CD4-positive, alpha-beta T cell treated with Interleukin-6 at 100 ng/mL for 8 hours (primary cell): ENCODE data around the gene AP4E1.
"Not testable (repeated sequence)": the region's sequence is repeated elsewhere in the genome, so short reads cannot be mapped to it uniquely, and the experiment has no call there.

Experiments used
- DNase-seq: peaks from one replicate; pipeline ENCODE4 v3.0.0-alpha.2; 2020; ENCODE audit warnings: mixed read lengths, low spot score

AP4E1 gene

DNA sequence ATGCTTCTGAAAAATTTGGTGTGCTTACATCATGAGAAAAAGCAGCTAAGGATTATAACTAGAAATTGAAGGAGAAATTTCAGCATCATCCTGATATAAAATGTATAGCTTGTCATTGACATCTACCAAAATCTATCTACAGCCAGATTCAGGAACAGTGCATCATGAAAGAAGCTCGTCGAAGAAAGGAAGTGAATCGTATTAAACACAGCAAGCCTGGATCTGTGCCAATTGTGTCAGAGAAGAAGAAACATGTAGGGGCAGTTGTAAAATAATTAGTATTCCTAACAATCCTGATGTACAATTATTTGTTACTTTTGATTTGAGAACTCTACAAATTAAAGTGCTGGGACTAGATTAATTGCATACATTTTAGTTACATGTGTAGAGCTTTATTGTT is 37.2 kb downstream of the AP4E1 start:
- DNase-seq, result no peak

DNA sequence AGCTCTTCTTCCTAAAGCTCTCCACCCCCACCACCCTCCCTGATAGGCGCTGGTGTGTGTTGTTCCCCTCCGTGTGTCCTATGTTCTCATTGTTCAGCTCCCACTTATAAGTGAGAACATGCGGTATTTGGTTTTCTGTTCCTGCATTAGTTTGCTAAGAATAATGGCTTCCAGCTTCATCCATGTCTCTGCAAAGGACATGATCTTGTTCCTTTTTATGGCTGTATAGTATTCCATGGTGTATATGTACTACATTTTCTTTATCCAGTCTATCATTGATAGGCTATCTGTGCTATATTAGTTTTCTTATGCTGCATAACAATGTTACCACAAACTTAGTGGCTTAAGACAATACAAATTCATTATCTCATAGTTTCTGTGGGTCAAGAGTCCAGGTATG is 42.3 kb downstream of the AP4E1 start:
- not testable (repeated sequence) for DNase-seq

DNA sequence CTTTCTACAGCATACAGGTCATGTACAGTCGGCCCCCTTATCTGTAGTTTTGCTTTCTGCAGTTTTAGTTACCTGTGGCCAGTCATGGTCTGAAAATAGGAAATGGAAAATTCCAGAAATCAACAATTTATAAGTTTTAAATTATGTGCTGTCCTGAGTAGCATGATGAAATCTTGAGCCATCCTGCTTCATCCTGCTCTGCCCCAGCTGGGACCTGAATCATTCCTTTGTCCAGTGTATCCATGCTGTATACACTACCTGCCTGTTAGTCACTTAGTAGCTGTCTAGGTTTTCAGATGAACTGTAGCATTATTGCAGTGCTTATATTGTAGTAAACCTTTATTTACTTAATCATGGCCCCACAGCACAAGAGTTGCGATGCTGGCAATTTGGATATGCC is 44.8 kb downstream of the AP4E1 start:
- no peak for DNase-seq

DNA sequence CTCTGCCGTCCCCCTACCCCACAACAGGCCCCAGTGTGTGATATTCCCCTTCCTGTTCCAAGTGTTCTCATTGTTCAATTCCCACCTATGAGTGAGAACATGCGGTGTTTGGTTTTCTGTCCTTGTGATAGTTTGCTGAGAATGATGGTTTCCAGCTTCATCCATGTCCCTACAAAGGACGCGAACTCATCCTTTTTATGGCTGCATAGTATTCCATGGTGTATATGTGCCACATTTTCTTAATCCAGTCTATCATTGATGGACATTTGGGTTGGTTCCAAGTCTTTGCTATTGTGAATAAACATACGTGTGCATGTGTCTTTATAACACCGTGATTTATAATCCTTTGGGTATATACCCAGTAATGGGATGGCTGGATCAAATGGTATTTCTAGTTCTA is 46.4 kb downstream of the AP4E1 start:
- not testable (repeated sequence) for DNase-seq

DNA sequence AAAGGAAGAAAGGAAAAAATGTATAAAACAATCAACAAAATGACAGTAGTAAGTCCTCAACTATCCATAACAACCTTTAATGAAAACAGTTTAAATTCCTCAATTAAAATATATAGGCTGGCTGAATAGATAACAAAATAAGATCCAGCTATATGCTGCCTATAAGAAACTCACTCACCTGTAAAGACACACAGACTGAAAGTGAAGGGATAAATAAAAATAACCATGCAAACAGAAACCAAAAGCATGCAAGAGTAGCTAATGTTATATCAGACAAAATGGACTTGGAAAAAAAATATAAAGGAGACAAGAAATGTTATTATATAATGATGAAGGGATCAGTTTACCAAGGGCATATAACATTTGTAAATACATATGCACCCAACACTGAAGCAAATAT is 51.2 kb downstream of the AP4E1 start:
- DNase-seq, result no peak

DNA sequence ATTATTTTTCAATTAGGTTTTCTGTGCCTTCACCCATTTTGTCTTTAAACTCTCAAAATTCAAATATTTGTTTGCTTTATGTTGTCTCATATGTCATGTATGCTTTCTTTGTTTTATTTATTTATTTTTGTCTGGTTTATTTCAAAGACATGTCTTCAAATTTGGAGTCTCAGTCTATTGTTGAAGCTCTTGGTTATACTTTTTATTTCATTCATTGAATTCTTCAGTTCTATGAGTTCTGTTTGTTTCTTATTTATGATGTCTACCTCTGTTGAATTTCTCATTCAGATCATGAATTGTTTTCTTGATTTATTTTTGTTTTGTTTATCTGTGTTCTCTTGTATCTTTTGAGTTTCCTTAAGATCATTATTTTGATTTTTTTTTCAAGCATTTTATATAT is 55.6 kb downstream of the AP4E1 start:
- no peak for DNase-seq

DNA sequence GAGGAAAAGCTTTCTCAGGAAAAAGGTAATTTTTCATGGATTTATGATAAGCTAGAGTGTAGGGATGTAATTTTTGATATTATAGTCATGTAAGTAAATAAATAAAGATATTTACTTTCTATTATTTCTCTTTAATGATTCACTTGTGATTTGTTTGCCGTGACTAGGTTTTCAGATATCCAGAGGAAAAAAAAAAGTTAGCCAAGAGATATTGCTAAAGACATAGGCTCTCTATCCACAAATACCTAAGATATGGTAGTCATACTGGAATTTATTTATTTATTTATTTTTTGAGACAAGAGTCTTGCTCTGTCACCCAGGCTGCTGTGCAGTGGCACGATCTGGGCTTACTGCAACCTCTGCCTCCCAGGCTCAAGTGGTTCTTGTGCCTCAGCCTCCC is 59.9 kb downstream of the AP4E1 start:
- DNase-seq, result no peak

DNA sequence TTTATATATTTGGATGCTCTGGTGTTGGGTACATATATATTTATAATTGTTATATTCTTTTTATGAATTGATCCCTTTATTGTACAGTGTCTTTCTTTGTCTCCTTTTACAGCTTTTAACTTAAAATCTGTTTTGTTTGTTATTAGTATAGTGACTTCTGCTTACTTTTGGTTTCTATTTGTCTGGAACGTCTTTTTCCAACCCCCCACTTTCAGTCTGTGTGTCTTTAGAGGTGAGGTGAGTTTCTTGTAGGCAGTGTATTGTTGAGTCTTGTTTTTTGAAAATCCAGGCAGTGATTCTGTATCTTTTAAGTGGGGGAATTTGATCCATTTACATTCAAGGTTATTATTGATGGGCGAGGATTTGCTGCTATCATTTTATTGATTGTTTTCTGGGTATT is 62.0 kb downstream of the AP4E1 start:
- DNase-seq, result no peak

DNA sequence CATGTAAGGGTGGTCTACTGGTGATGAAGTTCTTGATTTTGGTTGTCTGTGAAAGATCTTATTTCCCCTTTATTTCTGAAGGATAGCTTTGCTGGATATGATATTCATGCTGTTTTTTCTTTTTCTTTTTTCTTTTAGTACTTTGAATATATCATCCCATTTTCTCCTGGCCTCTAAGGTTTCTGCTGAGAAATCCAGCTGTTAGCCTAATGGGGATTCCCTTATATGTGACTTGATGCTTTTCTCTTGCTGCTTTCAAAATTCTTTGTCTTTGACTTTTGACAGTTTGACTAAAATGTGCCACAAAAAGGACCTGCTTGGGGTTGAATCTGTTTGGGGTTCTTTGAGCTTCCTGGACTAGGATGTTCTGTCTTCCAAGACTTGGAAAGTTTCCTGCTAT is 62.6 kb downstream of the AP4E1 start:
- no peak for DNase-seq

DNA sequence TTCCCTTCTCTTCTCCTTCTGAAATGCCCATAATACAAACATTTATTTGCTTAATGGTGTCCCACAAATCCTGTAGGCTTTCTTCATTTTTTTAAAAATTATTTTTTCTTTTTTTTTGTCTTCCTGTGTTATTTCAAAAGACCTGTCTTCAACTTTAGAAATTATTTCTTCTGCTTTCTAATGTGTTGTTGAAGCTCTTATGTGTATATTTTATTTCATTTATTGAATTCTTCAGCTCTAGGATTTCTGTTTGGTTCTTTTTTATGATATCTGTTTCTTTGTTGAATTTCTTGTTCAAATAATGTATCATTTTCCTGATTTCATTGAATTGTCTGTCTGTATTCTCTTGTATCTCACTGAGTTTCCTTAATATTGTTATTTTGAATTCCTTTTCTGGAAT is 63.1 kb downstream of the AP4E1 start:
- DNase-seq, result no peak

DNA sequence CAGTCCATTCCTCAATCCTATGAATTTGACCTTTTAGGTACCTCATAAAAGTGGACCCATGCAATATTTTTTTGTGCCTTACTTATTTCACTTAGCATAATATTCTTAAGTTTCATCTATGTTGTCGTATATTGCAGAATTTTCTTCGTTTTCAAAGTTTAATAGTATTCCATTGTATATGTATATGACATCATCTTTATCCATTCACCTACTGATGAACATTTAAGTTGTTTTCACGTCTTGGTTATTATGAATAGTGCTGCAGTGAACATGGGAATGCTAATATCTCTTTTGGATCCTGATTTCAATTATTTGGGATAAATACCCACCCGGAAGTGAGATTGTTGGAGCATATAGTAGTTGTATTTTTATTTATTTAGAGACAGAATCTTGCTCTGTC is 65.1 kb downstream of the AP4E1 start:
- no peak for DNase-seq

DNA sequence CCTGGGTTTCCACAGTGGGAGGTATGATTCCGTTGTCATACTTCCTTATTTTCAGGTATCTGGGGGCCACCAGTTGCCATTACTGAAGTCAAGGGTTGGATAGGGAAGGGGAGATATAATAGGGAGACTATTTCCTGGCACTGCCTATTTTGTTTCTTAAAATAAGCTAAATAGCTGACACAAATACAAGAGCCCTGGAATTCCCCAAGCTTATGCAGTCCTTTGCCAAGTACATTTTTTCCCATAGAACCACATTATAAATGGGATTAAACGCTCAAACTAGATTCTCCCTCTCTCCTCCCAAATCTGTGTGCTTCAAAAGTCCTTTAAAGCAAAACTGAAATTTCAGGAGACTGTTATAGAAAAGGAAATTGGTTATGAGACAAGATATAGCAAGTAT is 68.7 kb downstream of the AP4E1 start:
- no peak for DNase-seq

DNA sequence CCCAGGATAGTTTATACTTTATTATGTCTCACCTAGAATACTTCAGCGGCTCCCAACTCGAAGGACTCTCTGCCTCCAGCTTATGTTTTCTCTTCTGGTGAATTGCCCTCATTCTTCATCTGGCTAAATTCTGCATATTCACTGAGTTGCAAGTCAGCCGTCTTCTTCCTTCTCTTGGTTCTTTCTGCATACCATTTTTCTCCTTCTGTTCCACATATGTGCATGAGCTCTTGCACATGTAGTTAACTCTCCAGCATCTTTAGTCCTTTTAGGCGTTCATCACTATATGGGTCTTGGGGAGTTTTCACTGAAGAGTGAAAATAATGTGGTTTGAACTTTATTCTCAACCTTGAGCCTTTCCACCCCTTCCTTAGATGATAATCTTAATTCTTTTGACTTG is 70.1 kb downstream of the AP4E1 start:
- DNase-seq, result no peak

DNA sequence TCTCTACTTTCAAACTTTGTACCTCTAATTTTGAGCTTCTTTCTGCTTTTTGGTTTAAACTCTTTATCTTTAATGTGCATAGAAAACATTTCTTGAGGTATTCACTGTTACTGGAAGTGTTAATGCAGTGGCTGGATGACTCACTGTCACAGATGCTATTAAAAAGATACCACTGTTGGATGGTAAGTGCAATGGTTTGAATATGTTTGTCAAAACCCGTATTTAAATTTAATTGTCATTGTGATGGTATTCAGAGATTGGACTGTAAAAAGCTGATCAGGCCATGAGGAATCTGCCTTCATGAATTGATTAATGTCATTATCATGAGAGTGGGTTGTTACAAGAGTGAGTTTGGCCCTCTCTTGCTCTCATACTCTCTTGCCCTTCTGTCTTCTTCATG is 70.6 kb downstream of the AP4E1 start:
- DNase-seq, result no peak

DNA sequence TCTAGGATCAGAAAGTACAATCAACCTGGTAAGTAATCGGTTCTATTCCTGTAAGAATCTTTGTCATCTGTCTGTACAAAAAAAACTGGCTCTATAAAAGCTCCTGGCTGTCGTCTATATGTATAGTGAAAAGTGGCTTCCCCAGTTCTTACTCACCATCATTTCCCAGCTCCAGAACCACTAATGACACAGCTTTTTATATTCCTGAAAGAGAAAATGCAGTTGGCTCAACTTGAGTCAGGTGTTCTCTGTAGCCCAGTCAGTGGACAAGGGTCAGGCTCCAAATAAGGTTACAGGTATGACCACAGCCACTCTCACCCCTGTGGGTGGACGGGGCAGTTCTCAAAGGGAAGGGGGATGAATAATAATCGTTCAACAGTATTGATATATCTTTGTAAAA is 85.1 kb downstream of the AP4E1 start:
- DNase-seq, result no peak

DNA sequence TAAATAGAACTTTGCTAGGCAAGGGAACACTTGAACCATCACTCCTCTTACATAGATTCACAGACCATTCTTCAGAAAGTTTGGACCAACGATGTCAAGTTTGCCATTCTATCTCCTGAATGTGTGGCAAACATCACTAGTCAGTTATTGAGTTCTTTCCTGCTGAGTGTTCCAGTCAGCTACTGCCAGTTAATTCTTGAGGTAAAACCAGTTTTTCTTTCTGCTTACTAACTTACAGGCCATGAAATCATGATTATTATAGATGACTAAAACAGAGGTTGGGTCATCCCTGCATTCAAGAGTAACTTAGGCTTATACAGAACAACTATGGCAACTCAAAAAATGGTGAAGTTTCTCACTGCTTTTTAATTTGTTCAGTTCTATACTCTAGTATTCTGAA is 88.2 kb downstream of the AP4E1 start:
- no peak for DNase-seq

DNA sequence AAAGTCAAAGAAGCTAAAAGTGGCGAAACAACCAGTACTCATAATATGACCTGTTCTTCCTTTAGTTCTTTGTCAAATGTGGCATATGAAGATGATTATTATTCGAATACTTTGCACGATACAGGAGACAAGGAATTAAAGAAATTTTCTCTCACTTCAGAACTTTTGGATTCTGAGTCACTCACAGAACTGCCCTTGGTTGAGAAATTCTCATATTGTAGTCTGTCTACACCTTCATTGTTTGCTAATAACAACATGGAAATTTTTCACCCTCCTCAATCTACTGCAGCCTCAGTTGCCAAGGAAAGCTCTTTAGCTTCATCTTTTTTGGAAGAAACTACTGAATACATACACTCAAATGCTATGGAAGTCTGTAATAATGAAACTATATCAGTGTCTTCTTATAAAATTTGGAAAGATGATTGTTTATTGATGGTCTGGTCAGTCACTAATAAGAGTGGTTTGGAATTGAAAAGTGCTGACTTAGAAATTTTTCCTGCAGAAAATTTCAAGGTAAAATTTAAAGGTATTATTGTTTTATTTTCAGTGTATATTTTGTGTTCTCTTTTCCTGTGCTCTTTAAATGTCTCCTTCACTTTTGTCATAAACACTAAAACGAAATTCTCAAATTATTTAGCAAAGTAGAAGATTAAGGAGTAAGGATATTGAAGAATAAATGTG is 89.0 kb downstream of the AP4E1 start:
- no peak for DNase-seq

DNA sequence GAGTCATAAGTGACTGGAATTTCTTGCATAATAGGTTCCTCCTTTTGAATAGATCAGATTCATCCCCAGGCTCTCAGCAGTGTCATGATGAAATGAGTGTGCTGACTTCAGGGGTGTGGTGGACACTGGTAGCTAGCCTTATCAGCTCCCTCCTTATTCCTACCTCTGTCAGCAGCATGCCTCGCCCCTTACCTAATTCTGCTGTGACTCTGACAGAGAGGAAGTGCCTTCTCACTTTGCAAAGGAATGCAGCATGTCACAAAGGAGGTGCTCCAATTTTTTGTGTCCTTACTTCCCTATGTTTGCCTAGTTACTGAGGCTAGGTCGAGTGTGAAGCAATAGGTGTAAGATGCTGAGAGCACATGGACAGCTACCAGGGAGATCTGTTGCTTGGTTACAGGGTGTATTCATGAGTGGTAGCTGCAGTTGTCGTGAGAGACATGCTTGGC is 95.6 kb downstream of the AP4E1 start:
- no peak for DNase-seq

DNA sequence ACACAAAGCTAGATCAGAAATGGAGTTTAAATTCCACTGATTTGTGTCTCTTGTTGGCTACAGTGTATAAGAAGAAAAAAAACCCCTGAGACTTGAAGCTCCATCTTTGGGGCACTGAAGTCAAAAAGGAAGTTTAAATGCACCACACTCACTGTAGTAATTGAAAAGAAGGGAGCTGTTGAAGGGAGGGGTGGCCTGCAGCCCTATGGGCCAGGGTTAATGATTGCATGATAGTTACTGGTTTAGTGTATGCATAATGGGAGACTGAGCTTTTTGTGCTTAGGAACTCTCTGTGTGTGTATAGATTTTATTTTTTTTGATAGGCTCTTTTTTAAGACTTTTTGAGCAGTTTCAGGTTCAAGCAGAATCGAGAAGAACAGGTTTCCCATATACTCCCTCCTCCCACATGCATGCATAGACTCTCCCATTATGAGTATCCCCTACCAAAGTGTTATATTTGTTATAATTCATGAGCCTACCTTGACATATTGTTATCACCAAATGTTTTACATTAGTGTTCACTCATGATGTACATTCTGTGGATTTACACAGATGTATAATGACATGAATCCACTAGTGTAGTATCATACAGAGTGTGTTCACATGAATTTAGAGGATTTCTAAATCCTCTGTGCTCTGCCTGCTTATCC is 98.0 kb downstream of the AP4E1 start:
- DNase-seq, result no peak

DNA sequence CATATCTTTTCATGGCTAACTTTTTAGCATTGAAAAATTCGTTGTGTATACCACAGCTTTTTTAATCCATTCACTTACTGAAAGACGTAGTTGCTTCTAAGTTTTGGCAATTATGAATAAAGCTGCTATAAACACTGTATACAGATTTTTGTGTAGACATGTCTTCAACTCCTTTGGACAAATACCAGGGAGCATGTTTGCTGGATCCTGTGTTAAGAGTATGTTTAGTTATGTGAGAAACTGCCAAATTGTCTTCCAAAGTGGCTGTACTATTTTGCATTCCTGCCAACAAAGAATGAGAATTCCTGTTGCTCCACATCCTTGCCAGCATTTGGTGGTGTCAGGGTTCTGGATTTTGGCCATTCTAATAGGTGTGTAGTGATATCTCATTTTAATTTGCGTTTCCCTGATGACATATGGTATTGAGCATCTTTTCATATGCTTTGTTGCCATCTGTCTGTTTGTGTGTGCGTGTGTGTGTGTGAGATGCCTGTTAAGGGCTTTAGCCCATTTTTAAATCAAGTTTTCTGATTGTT is 98.7 kb downstream of the AP4E1 start:
- no peak for DNase-seq

DNA sequence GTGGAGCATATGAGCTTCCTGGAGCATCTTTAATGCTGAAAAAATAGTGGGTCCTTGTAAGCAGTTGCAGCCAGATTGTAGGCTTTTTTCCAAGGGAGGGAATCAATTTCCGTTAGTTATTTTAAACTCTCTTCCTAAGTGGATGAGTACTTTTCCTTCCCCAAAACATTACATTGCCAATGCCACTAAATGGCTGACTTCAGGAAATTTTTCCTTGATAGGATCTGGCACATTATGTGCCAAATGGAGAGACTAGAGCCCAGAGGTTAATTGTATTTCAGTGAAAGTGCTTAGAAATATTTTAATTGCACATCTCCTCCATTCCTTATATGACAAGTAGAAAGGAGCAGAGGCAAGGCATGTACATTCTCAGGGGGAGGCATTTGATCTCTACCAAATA is 102.7 kb downstream of the AP4E1 start:
- DNase-seq, result no peak

DNA sequence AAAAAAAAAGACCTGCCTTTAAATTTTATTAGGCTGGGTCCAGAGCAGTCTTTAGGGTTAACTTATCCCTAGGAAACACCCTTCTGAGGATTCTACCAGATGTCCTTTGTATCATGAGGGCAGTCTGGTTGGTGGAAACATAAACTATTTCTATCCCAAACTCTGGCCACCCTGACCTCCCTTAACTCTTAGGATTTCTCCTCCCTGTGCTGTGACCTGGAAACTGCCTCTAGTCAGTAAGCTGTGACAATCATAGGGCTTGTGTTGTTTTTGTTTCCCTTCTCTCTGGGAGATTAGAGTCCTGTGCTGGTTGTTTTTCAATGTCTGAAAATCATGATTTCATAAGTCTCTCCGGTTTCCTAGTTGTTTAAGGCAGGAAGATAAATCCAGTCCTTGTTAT is 108.1 kb downstream of the AP4E1 start:
- DNase-seq, result no peak

DNA sequence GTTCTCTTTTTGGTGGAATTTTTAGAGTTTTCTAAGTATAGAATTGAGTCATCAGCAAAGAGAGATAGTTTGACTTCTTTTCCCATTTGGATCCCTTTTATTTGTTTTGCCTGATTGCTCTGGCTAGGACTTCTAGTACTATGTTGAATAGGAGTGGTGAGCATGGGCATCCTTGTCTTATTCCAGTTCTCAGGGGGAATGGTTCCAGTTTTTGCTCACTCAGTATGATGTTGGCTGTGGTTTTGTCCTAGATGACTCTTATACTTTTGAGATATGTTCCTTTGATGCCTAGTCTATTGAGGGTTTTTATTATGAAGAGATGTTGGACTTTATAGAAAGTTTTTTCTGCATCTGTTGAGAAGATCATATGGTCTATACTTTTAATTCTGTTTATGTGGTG is 113.7 kb downstream of the AP4E1 start:
- DNase-seq, result no peak

DNA sequence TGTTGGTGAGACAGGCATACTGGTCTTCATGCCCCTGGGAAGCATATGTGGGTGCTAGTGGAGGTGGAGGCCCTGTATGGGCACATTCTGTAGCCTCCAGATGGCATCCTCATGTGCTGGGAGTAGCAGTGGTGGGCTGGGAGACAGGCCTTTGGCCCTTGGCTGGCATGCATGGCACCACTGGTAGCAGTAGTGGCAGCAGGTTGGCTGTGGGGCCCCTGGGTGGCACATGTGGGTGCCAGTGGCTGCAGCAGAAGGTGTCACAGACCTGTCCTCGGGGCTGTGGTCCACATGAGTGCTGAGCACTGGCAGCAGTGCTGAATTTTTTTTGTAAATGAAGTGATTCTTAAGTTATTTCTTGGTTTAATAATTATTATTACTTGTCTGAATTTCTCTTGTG is 115.0 kb downstream of the AP4E1 start:
- no peak for DNase-seq
